RWPE1 (cell line): Measurements from ENCODE around the gene CFAP221.

ENCODE experiments used
- CTCF ChIA-PET: fragments of 350-600 bp; sonication (Branson Sonifier 250); formaldehyde crosslinking; extraction: SDS; loops from one replicate; lab custom pipeline; 2021; lab: Yijun Ruan, JAX
- POLR2A ChIA-PET: fragments of 400-600 bp; formaldehyde crosslinking; extraction: SDS; loops from one replicate; lab custom pipeline; 2020; ENCODE audit warnings: antibody characterized with exemption; ENCODE audit not compliant: low non-redundant PET; lab: Yijun Ruan, JAX
- DNase-seq: peaks from one replicate; pipeline ENCODE4 v3.0.0; 2012; ENCODE audit warnings: low spot score
- H3K27ac ChIP-seq: fragments of 450-650 bp; 2 replicates; pipeline ENCODE4 v1.5.1; 2017
- CTCF ChIP-seq: fragments of 450-650 bp; conservative IDR thresholded peaks from 2 replicates; pipeline ENCODE4 v1.5.1; 2017; ENCODE audit warnings: low read depth, mild to moderate bottlenecking

Gene CFAP221

DNA sequence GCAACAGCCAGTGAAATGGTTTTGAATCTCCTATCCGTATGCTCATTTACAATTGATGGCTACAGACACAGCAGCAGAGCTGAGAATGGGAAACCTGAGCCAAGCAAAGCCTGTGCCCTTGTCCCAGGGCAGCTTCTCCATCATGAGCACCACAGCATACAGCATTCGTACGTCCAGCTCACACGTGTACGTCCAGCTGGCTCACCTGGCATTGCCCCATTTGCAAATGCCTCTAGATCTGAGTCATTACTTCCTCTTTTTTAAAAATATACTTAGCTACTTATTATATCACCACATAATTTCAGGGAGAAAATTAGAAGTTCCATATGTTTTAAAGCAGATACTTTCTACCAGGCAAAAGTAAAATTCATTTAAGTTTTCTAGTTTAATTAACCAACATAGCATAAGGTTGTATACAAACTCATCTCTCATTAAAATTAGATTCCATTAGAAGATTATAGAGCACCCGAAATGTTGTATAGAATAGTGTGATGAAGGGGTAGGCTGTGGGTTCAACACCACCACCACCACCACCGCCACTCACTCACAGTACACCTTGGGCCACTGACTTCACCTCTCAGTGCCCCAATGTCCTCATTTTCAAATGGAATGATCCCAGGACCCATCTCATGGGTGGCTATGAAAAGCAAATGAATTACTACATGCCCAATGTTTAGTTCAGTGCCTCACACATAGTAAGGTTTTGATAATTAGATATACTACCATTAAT, 103.4 kb downstream of the CFAP221 start:
- peak; percentile 53 for DNase-seq
- ChIA-PET CTCF (no interaction called here), POLR2A (no interaction called here)
- no peak for TF ChIP-seq CTCF
- no peak overlapping the region for H3K27ac ChIP-seq

GRCh38 chr2:119649364-119649917, 105.2 kb downstream of the CFAP221 start:
- TF ChIP-seq CTCF: no peak
- CTCF ChIA-PET: interaction anchor here (0.6 kb wide), 1 partner anchor 8 kb away, joined by 3 read pairs; no protein-coding TSS in a partner anchor
- DNase-seq: no peak
- no peak overlapping the region for H3K27ac ChIP-seq
- POLR2A ChIA-PET: no interaction called here

GRCh38 chr2:119650206-119650605, 106.0 kb downstream of the CFAP221 start:
- no peak for TF ChIP-seq CTCF
- ChIA-PET CTCF (no interaction called here), POLR2A (no interaction called here)
- H3K27ac ChIP-seq: no peak overlapping the region
- no peak for DNase-seq

DNA sequence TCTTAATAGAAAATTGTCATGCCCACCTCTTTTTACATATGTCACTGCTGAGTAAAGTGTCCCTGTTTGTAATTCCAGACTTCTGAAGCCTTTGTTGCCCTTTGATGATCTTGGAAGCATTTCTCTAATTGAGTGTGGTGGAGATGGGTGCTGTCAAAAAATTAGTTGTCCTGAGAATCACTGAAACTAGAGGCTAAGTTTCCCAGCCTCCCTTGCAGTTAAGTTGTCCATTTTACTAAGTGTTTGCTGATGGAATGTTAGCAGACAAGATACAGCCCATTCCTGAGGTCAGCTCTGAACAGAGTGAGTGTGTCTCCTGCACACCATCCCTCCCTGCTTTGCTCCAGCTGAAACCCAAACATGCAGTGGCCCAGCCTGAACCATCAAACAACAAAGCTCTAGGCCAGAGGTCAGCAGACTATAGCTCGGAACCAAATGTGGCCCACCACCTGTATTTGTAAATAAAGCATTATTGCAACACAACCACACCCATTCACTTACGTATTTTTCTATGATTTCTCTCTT, 106.7 kb downstream of the CFAP221 start:
- ChIA-PET CTCF (interaction anchor here (0.7 kb wide), 1 partner anchor 52 kb away, joined by 3 read pairs; no protein-coding TSS in a partner anchor), POLR2A (no interaction called here)
- DNase-seq: no peak
- H3K27ac ChIP-seq: no peak overlapping the region
- TF ChIP-seq CTCF: no peak

- TF ChIP-seq CTCF: no peak
- ChIA-PET POLR2A (no interaction called here), CTCF (interaction anchor here (0.6 kb wide), 2 partner anchors 16 to 66 kb away, joined by 3 to 4 read pairs; no protein-coding TSS in a partner anchor)
- no peak for DNase-seq
- H3K27ac ChIP-seq: no peak overlapping the region
Observed at GRCh38 chr2:119657466-119658145, 113.4 kb downstream of the CFAP221 start.

DNA sequence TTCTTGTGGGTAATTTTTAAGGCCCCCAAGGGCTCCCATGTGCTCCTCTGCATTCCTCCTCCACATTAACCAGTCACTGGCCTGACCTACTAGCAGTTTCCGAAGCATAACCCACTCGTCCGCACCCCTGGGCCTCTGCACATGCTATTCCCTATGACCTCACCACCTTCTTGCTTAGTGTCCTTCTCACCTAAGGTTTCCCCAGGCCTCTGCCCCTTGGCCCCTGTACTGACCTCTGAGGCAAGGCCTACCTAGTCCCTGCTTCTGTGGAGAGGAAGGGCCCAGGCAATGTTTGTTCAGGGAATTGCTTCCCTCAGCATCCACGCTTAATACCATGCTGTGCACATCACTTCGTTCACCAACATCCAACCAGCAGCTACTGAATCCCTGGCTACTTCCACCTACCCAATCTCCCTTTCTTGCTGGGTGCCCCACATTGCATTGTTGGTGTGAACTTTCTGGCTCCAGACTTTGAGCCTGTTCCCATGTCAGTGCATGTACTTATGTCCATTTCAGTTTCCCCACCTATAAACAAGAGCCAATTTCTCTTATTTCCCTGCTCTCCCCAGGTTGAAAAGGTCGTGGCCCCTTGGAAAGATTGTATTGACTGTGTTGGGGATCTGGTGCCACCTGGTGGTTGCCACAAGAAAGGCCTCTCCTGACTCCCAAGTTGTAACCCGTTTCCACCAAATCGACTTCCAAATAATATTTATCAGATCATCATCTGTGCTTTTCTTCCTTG, 115.5 kb downstream of the CFAP221 start:
- DNase-seq: peak; percentile 54
- ChIA-PET CTCF (no interaction called here), POLR2A (no interaction called here)
- H3K27ac ChIP-seq: no peak overlapping the region
- peak; percentile 85 for TF ChIP-seq CTCF
